Mammary epithelial cell (primary cell): Measurements from ENCODE around the gene TMEM163.

ENCODE experiments used
- EZH2 ChIP-seq: IDR thresholded peaks from 2 replicates; pipeline ENCODE4 v1.6.1; 2012; ENCODE audit warnings: low read length, inconsistent platforms, borderline replicate concordance
- TF ChIP-seq, protein P1 (sequence below), 2 donors: IDR thresholded peaks in 1 of 2; conservative IDR thresholded peaks in 1 of 2; 2 replicates each; pipeline ENCODE4 v1.5.1; 2011 to 2012; ENCODE audit warnings: inconsistent platforms in 2 of 2, low read length in 2 of 2, mild to moderate bottlenecking in 2 of 2, control low read depth in 1 of 2, low read depth in 1 of 2; ENCODE audit not compliant: insufficient read depth in 1 of 2; ENCODE audit errors: extremely low read depth in 1 of 2

DNA sequence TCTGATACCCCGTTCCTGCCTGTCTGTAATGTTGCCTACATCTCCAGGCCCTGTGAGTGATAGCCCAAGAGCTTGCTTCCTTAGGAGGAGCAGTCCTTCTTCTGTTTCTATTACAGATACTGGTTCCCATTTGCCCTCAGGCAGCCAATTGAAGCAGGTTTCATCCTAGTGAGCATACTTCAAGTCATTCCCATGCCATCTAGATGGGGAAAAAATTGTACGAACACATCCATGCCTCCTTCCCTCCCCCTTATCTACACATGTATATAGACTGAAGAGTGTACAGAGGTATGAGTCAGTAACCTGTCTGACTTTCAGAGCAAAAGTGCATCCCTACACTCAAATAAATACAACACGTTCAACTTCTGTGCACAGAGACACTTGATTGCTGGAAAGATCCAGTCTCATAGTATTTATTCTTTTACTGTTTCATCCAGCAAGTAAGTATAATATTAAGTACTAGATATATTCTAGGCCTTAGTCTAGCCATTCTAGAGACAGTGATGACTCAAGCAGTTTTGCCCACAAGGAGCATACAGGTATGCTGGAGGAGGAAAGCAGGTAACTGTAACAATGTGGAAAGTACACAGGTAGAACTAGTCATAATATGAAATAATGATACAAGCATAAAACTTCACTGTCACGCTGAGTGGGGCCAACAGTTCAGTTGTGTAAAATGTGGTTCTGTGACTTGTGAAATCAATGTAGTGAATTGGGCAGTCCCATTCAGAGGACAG is 311.5 kb downstream of the TMEM163 start:
- no peak for TF ChIP-seq EZH2
- TF ChIP-seq, protein P1, sequence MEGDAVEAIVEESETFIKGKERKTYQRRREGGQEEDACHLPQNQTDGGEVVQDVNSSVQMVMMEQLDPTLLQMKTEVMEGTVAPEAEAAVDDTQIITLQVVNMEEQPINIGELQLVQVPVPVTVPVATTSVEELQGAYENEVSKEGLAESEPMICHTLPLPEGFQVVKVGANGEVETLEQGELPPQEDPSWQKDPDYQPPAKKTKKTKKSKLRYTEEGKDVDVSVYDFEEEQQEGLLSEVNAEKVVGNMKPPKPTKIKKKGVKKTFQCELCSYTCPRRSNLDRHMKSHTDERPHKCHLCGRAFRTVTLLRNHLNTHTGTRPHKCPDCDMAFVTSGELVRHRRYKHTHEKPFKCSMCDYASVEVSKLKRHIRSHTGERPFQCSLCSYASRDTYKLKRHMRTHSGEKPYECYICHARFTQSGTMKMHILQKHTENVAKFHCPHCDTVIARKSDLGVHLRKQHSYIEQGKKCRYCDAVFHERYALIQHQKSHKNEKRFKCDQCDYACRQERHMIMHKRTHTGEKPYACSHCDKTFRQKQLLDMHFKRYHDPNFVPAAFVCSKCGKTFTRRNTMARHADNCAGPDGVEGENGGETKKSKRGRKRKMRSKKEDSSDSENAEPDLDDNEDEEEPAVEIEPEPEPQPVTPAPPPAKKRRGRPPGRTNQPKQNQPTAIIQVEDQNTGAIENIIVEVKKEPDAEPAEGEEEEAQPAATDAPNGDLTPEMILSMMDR (conservative IDR thresholded peaks at IDR 0.05 in 1 of 2, IDR thresholded peaks at IDR 0.05 in 1 of 2; ENCODE audit: extremely low read depth in 1 of 2, insufficient read depth in 1 of 2, low read depth in 1 of 2, low read length in 2 of 2) = no peak
